Suprapubic skin (tissue), 3 donors: ENCODE data around the gene HSPA8.

Experiments
- CTCF ChIP-seq, 2 donors: fragments of 200-600 bp in 1 of 2; fragments of 450-650 bp in 1 of 2; sonication (generic) in 1 of 2; IDR thresholded peaks; one replicate each; pipeline ENCODE4 v1.5.1; 2016 to 2019; ENCODE audit warnings: antibody characterized with exemption in 2 of 2, mild to moderate bottlenecking in 1 of 2, moderate library complexity in 1 of 2
- POLR2AphosphoS5 ChIP-seq, 3 donors: sonication (generic); formaldehyde crosslinking; IDR thresholded peaks; one replicate each; pipeline ENCODE4 v1.6.1; 2017; ENCODE audit warnings: antibody characterized with exemption in 3 of 3

- TF ChIP-seq CTCF (IDR thresholded peaks at IDR 0.05) = peak; percentile 48 to 54
- no peak for TF ChIP-seq POLR2AphosphoS5 (IDR thresholded peaks at IDR 0.05)
These were observed 41.5 kb upstream of the HSPA8 start for GRCh38 chr11:123103326-123103980.
